GM21390 (cell line): ENCODE measurements around the gene AUNIP.
A peak's percentile ranks its signal among the peaks of the same experiment; 100 is the strongest.

Experiments
- ATAC-seq: cut with Tn5 transposase; IDR thresholded peaks from one replicate; pipeline ENCODE4 v1.9.1; 2021; ENCODE audit not compliant: unreplicated experiment

Gene AUNIP

DNA sequence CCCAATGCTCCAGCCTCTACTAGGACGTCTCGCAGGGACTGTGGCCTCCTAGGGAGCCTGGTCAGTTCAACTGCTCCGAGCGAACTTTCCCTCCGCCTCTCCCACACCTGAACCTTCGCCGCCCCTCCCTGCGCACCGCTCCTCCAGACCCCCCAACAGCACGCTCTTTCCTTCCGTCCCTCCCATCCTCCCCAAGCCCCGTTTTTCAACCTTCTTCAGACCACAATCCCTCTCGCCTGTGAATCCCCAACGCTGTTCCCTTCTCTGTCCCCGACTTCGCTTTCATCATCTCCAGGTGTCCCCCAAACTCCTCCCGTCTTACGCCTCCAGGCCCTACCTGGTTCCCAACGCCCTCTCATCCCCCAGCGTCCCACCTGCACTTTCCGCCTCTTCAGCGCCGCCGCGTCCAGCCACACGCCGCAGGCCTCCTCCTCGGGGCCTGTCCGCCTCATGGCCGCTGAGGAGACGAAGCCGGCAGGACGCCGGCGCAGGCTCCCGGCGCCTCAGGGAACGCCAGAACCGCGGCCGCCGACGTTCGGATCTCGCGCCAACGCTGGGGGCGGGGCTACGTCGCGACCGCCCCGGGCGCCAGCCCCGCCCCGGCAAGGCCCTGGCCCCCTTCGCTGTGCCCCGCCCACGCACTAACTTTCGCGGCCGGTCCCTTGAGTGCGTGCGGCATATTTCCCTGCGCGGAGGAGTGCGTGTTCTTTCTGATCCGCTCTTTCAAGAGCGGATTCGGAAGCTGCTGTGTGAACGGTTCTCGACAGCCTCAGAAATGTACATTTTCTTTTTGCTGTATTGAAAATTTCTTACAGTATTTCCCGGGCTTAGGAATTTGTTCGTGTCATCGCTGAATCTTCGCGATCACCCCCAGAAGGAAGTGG, at the start of gene AUNIP:
TSS of gene AUNIP (minus strand) at position 552 of the 884 bp plus-strand sequence. CDS start at position 452, 100 bp downstream.
- ATAC-seq = peak; percentile 78

DNA sequence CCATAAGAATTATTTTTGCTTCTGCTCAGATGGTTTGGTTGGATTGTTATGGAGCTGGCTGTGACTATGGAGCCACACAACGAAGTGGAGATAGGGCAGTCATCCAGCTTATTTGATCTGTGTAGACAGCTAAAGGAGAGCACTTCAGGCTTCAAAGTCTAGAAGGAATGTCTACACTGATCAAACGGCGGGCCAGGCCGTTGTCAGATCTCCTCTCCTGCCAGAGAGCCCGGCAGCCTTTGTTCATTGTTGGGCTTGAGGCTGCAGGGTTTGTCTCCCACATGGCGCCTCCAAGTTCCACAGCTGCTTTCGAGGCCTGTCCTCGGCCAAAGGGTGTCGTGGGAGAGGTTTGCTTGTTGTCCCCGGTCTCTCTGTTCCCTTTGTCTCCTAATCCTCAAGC, 49.8 kb upstream of the AUNIP start:
- no peak for ATAC-seq

DNA sequence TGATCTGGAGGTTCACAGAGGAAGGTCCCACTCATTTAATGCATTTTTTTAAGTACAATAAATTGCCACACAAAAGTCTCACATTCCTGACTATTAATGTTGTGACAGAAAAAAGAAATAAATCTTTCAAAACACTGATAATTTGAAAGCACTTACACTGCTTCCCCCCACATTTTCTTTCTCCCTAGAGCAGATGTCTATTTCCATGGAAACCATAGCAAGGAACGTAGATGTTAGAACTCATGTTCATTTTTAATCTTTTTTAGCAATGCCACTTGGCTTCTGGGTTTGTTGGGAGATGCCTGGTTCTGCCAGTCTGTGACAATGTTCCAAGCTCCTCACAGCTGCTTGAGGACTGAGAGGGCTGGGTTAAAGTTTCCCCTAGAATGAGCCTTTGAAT, 48.9 kb upstream of the AUNIP start:
- ATAC-seq = no peak

- no peak for ATAC-seq
Measured at GRCh38 chr1:25907601-25908000, 48.3 kb upstream of the AUNIP start.

DNA sequence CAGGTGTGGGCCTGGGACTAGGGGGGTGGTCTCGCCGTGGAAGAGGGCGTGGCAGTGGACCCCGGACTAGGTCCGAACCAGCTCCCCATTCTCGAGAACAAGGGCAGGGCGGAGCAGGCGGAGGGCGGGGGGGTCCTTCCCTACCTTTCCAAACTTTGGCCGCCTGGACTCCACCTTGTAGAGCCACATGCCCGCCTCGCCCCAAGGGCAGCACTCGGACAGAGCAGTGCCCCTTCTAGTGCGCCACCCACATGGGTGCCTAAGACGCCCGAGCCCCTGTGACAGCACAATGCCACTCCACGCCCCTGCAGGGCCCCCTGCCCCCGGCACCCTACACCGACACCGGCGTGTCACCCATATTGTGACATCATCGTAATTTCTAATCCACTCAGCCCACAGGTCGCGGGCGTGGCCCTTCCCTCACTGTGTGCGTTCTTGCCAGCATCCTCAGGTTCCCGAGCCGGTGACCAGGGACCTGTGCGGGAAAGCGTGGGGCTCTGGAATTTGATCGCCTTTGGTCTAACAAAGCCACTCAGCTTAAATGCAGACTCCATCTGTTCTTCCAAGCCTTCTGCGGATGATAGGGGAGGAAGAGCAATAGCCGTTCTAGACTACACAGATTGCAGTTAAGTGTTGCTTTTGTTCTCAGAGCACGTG, 47.5 kb upstream of the AUNIP start:
- no peak for ATAC-seq

- peak; percentile 65 for ATAC-seq
Measured at GRCh38 chr1:25905680-25906643, 46.7 kb upstream of the AUNIP start, which contains the start of gene STMN1. Gene STMN1, minus strand, starts transcription at chr1:25906419. Its CDS starts 1,743 bp downstream, at chr1:25904676.

GRCh38 chr1:25904943-25905679, 45.9 kb upstream of the AUNIP start:
- ATAC-seq = peak; percentile 68

DNA sequence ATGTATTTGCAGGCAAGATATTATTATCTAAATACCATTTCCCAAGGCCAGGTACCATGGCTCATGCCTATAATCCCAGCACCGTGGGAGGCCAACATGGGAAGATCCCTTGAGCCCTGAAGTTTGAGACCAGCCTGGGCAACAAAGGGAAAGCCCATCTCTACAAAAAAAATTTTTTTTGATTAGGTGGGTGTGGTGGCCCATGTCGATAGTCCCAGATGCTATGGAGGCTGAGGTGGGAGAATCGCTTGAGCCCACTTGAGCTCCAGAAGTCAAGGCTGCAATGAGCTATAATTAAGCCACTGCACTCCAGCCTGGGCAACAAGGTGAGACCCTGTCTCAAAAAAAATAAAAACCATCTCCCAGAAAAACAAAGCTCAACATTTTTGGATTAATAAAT, 44.7 kb upstream of the AUNIP start:
- no peak for ATAC-seq

DNA sequence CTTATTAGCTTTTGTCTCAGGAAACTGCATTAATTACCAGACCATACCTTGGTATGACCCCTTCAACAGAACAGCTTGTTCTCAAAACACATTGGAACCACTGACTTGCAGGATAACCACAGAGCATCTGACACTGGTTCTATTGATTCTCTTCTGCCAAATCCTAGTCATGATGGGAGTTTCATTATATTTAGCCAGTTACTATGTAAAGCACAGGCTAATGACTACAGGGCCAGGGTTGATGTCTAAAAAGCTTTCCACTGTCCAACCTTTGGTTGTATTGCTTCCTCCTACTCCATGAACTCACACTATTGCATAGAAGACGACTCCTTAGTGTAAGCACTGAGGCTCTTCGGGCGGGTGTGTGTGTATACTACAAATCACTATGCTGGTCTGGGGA, 43.2 kb upstream of the AUNIP start:
- ATAC-seq = no peak

DNA sequence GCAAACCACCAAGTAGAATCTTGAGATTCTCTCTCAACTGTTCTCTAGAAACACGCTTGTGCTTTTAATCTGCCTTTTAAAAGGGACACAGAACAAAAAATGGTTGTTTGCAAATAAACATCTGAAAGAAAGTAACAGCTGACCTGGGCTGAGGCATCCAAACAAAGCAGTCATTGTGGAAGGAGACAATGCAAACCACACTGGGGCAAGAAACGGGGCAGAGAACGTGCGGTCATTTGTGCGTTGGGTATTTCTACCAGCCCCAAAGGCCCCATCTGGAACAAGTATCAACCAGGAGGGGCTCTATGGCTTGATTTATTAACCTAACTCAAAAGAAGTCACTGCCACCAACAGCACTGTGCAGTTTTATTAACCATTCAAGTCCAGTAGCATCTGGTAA, 41.0 kb upstream of the AUNIP start:
- no peak for ATAC-seq

DNA sequence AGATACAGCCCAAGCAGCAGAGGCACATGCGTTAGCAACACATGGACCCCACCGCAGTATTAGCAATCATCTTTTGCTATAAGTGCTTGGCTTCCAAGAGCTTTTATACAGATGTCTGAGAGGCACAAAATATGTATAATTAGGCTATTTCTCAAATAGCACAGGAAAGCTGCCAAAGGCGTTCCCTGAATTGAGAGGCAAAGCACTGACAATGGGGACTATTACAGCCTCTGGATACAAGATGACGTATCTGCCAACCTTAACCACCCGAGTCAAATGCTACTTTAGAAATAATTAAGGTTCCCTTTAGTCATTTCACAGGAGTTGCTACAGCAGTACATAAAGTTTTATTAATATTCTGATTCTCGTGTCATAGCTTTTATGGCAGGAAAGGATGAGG, 40.5 kb upstream of the AUNIP start:
- ATAC-seq = no peak

DNA sequence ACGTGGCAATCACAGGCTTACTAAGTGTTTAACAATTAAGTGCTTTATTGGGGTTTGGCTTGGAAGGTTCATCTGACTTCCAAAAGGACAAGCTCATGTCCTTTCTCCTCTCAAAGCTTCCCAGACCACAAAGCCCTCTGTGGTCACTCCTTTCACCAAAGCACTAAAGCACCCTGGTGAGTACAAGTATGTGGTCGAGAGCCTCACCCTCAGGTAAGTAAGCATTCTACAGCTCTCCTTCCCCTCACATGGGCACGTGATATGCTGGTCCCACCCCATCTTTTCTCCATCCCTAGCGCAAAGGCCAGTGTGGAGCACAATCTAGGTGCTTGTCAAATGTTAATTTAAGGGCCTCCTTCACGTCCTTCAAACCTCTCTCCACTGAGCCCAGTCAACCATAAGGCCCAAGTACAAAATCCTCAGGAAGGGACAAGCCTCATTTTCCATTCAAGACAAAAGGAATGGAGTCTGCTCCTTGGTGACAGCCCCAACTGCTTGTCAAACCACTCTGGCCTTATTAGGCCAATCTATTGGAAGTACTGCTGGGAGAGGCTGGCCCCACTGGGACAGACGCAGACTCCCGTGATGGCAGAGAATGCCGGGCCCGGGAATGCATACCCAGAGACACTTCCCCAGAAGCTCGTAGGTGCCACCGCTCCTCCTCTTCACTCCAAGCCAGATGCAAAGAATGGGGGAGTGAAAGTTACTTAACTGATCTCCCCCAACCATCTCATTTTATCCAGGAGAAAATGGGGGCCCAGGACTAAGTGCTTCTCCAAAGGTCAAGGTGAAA, 39.2 kb upstream of the AUNIP start:
- no peak for ATAC-seq

GRCh38 chr1:25897754-25898153, 38.5 kb upstream of the AUNIP start:
- no peak for ATAC-seq

GRCh38 chr1:25896266-25896665, 37.0 kb upstream of the AUNIP start:
- no peak for ATAC-seq

DNA sequence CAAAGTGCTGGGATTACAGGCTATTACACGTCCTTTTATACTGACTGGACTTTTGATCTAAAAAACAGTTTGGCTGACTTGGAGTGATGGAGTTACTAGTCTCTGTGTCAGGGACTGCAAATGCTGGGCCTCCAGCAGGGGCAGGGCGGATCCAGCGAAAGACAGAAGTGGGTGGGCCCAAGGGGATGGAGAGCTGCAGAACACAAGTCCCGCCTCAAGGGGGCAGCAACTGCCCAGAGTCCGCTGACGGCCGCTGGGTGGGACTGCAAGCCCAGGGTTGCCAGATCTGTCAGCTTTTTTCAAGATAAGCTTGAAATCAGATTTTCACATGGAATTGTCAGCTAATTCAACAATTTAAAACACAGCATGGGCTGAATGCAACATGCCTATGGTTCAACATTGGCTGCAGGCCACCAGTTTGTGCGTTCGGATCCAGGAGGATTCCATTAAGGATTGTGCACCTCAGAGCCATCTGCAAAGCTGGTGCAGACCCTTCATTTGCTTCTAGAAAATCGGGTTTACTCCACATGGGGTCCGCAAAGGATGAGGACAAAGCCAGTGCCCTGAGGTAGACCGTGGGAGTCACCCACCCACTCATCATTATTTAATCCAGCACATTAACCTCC, 36.2 kb upstream of the AUNIP start:
- peak; percentile 71 for ATAC-seq

DNA sequence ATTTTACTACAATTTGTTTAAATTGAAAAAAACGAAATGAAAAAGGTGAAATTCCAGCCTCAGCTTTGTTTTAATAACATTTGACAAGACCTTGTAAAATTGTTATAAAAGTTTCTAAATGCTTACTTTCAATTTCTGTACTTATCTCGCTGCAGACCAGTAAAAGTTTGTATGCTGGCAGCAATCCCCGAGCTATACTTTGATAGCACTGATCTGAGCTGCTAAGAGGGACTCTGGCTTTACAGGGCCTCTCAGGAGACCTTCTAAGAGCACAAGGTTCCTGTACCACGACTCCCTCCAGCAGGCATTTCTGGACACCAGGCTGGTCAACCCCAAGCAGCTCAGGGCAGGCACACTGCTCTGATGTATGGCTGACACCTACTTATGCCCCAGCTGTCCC, 33.9 kb upstream of the AUNIP start:
- no peak for ATAC-seq

DNA sequence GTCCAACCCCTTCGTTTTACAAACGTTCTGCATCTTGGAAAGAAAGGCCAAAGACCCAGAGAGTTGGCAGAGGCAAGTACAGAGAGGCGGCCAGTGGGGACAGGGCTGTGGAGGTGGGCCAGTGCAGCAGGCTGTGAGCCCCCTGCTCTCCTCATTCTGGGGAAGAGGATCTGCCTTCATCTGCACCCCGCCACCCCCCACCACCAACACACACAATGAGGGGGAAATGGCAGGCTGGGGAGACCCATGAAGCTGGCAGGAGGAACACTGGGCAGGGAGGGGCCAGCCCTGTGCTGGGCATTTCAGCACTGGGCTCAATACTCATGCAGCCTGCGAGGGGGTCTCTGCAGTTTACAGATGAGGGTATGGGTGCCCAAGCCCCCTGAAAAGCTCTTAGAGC, 32.3 kb upstream of the AUNIP start:
- no peak for ATAC-seq

- no peak for ATAC-seq
Measured at GRCh38 chr1:25890239-25891034, 31.2 kb upstream of the AUNIP start.
